Stomach smooth muscle (tissue), 2 donors: ENCODE data around the gene MAPK8IP2.
"Not testable (repeated sequence)": the region's sequence is repeated elsewhere in the genome, so short reads cannot be mapped to it uniquely, and the experiment has no call there.

ENCODE experiments used
- H3K27ac ChIP-seq: one replicate; pipeline ENCODE4 v1.7.0; 2013; ENCODE audit warnings: mild to moderate bottlenecking, low read length, inconsistent platforms
- H3K27me3 ChIP-seq, 2 donors: one replicate each; pipeline ENCODE4 v1.7.0; 2013; ENCODE audit warnings: low read length in 2 of 2; ENCODE audit not compliant: insufficient read depth in 2 of 2, control insufficient read depth in 1 of 2
- H3K36me3 ChIP-seq, 2 donors: one replicate each; pipeline ENCODE4 v1.7.0; 2013; ENCODE audit warnings: low read length in 2 of 2; ENCODE audit not compliant: control insufficient read depth in 2 of 2, insufficient read depth in 2 of 2
- H3K4me1 ChIP-seq: one replicate; pipeline ENCODE4 v1.7.0; 2013; ENCODE audit warnings: low read length; ENCODE audit not compliant: control insufficient read depth, insufficient read depth
- H3K4me3 ChIP-seq, 2 donors: one replicate each; pipeline ENCODE4 v1.7.0; 2013; ENCODE audit warnings: low read length in 2 of 2
- H3K9ac ChIP-seq, 2 donors: one replicate each; pipeline ENCODE4 v1.7.0; 2013; ENCODE audit warnings: low read length in 2 of 2, mild to moderate bottlenecking in 1 of 2
- H3K9me3 ChIP-seq, 2 donors: one replicate each; pipeline ENCODE4 v1.7.0; 2013; ENCODE audit warnings: low read length in 2 of 2; ENCODE audit not compliant: control insufficient read depth in 2 of 2
- donor health status: healthy.
- donor health status: Pancreatic carcinoma.

Gene MAPK8IP2

GRCh38 chr22:50643021-50643820 is 42.6 kb downstream of the MAPK8IP2 start:
- not testable (repeated sequence) for H3K4me1 ChIP-seq, H3K36me3 ChIP-seq, H3K4me3 ChIP-seq, H3K9ac ChIP-seq, H3K27ac ChIP-seq, H3K9me3 ChIP-seq
- peaks cover 19 to 27% of the 10 kb centered on the region in 2 donors for H3K27me3 ChIP-seq

DNA sequence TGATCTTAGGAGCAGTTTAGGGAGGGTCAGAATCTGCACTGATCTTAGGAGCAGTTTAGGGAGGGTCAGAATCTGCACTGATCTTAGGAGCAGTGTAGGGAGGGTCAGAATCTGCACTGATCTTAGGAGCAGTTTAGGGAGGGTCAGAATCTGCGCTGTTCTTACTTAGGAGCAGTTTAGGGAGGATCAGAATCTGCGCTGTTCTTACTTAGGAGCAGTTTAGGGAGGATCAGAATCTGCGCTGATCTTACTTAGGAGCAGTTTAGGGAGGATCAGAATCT is 43.2 kb downstream of the MAPK8IP2 start:
- not testable (repeated sequence) for H3K9ac ChIP-seq, H3K27ac ChIP-seq, H3K36me3 ChIP-seq, H3K4me3 ChIP-seq, H3K9me3 ChIP-seq, H3K4me1 ChIP-seq
- H3K27me3 ChIP-seq, result peaks cover 19 to 27% of the 10 kb centered on the region in 2 donors

DNA sequence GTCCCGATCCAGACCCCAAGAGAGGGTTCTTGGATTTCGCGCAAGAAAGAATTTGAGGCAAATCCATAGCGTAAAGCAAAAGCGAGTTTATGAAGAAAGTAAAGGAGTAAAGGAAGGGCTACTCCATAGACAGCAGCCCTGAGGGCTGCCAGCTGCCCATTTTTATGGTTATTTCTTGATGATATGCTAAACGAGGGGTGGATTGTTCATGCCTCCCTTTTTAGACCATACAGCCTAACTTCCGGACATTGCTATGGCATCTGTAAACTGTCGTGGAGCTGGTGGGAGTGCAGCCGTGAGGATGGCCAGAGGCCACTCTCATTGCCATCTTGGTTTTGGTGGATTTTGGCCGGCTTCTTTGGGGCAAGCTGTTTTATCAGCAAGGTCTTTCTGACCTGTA is 52.7 kb downstream of the MAPK8IP2 start:
- H3K4me1 ChIP-seq, result no peaks in the 10 kb centered on the region
- no peaks in the 10 kb centered on the region for H3K9me3 ChIP-seq
- H3K27ac ChIP-seq, result no peak overlapping the region
- no peak overlapping the region for H3K4me3 ChIP-seq
- no peaks in the 10 kb centered on the region for H3K36me3 ChIP-seq
- no peak overlapping the region for H3K9ac ChIP-seq
- H3K27me3 ChIP-seq, result peaks cover 3 to 8% of the 10 kb centered on the region in 2 donors

DNA sequence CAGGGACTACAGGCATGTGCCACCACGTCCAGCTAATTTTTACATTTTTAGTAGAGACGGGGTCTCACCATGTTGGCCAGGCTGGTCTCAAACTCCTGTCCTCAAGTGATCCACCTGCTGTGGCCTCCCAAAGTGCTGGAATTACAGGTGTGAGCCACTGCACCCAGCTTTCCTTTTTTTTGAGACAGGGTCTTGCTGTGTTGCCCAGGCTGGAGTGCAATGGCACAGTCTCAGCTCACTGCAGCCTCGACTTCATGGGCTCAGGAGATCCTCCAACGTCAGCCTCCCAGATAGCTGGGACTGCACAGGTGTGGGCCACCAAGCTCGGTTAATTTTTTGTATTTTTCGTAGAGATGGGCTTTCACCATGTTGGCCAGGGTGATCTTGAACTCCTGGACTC is 54.1 kb downstream of the MAPK8IP2 start:
- not testable (repeated sequence) for H3K4me3 ChIP-seq, H3K4me1 ChIP-seq, H3K27ac ChIP-seq, H3K27me3 ChIP-seq, H3K9ac ChIP-seq, H3K9me3 ChIP-seq, H3K36me3 ChIP-seq

DNA sequence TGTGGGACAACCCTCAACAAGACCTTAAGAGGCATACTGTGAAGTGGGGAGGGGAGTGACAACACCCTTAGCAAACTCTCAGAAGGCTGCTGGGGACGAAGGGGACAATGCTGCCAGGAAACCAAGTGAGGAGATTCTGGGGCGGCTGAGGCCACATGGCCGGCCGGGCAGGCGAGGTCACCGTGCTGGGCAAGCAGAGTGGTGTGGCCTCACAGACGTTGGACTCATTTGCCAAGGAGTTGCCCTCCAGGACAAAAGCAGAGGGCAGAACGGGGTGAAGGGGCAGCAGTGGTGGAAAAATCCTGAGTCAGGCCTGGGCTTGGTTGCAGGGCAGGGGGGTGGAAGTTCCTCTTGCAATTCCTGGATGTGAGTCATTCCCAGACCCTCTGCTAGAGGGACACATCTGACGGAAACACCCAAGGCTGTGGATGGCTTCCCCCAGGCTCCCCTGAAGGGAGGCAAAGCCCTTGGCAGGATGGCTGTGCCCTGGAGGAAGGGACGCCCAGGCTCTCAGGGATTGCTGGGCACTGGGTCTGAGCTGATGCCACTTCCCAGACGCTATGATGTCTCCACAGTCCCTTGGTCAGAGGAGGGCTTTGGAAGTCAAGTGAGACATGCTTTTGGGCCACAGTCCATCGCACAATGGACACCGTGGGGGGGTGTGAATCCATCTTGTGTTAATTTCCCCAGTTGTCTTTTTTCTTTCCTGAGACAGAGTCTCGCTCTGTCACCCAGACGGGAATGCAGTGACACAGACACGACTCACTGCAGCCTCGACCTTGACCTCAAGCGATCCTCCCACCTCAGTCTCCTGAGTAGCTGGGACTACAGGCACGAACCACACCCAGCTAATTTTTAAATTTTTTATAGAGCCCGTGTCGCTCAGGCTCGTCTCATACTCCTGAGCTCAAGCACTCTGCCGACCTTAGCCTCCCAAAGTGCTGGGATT is 55.8 kb downstream of the MAPK8IP2 start:
- Histone ChIP-seq H3K27ac (no peak overlapping the region), H3K9me3 (no peaks in the 10 kb centered on the region), H3K4me3 (no peak overlapping the region), H3K36me3 (no peaks in the 10 kb centered on the region), H3K4me1 (no peaks in the 10 kb centered on the region), H3K27me3 (peaks cover 3 to 10% of the 10 kb centered on the region in 2 donors), H3K9ac (no peak overlapping the region)

DNA sequence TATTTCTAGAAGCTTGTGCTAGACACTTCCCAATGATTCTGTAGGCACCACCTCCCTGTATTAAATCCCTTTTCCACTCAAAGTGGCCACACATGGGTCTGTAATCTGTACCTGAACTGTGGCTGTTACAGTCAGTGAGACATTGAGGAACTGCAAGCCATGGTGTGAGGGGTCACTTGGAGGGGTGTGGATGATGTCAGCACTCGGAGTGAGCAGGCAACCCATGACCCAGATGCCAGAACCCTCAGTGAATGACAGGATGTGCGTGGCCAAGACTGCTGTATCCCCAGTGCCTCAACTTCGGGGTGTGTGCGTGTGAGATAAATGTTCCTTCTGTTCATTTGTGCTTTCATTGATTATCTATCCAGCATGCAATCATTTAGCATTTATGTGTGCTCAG is 57.3 kb downstream of the MAPK8IP2 start:
- Histone ChIP-seq H3K27me3 (peaks cover 3 to 10% of the 10 kb centered on the region in 2 donors), H3K9ac (no peak overlapping the region), H3K4me3 (no peak overlapping the region), H3K9me3 (no peaks in the 10 kb centered on the region), H3K36me3 (no peaks in the 10 kb centered on the region), H3K27ac (no peak overlapping the region), H3K4me1 (no peaks in the 10 kb centered on the region)

- not testable (repeated sequence) for H3K27ac ChIP-seq, H3K9ac ChIP-seq, H3K4me1 ChIP-seq, H3K36me3 ChIP-seq, H3K9me3 ChIP-seq, H3K4me3 ChIP-seq
- peaks cover 3 to 10% of the 10 kb centered on the region in 2 donors for H3K27me3 ChIP-seq
These were observed 59.1 kb downstream of the MAPK8IP2 start for GRCh38 chr22:50659711-50660110.

- no peak overlapping the region for H3K27ac ChIP-seq
- no peak overlapping the region for H3K4me3 ChIP-seq
- no peak overlapping the region for H3K9ac ChIP-seq
- no peaks in the 10 kb centered on the region for H3K4me1 ChIP-seq
- no peaks in the 10 kb centered on the region for H3K9me3 ChIP-seq
- H3K27me3 ChIP-seq, result peaks cover 3 to 10% of the 10 kb centered on the region in 2 donors
- no peaks in the 10 kb centered on the region for H3K36me3 ChIP-seq
These were observed 59.7 kb downstream of the MAPK8IP2 start for GRCh38 chr22:50660306-50660705.
